GM18498 (cell line): Measurements from ENCODE around the gene ZNF304.
"Not testable (repeated sequence)": the region's sequence is repeated elsewhere in the genome, so short reads cannot be mapped to it uniquely, and the experiment has no call there.

Experiments used
- ATAC-seq: cut with Tn5 transposase; IDR thresholded peaks from one replicate; pipeline ENCODE4 v1.9.1; 2021; ENCODE audit warnings: mild to moderate bottlenecking, moderate library complexity; ENCODE audit not compliant: unreplicated experiment

Gene ZNF304

GRCh38 chr19:57359300-57359699, 8.2 kb downstream of the ZNF304 start:
- ATAC-seq, result no peak

- no peak for ATAC-seq
Observed at GRCh38 chr19:57362419-57362818, 11.3 kb downstream of the ZNF304 start.

GRCh38 chr19:57362997-57363687, 12.1 kb downstream of the ZNF304 start, which contains the start of the genes TRAPPC2B and ZNF547:
TRAPPC2B (plus strand) TSS chr19:57363551; CDS start chr19:57364834, 1,283 bp downstream.
ZNF547 (plus strand) TSS chr19:57363551; CDS start chr19:57368556, 5,005 bp downstream.
- ATAC-seq, result peak; percentile 95

GRCh38 chr19:57363688-57364181, 12.7 kb downstream of the ZNF304 start:
- ATAC-seq, result no peak

- ATAC-seq, result no peak
Observed at GRCh38 chr19:57366776-57367175, 15.7 kb downstream of the ZNF304 start.

- ATAC-seq, result no peak
Observed at GRCh38 chr19:57374179-57374578, 23.1 kb downstream of the ZNF304 start.

GRCh38 chr19:57374647-57375046, 23.6 kb downstream of the ZNF304 start:
- not testable (repeated sequence) for ATAC-seq

GRCh38 chr19:57376151-57376550, 25.1 kb downstream of the ZNF304 start:
- no peak for ATAC-seq

- no peak for ATAC-seq
Observed at GRCh38 chr19:57377498-57378146, 26.6 kb downstream of the ZNF304 start.

- no peak for ATAC-seq
Observed at GRCh38 chr19:57380923-57381322, 29.9 kb downstream of the ZNF304 start.

GRCh38 chr19:57382806-57383488, 31.9 kb downstream of the ZNF304 start:
- ATAC-seq, result no peak

GRCh38 chr19:57389194-57389729, 38.2 kb downstream of the ZNF304 start:
- ATAC-seq, result peak; percentile 4

GRCh38 chr19:57389730-57390598, 38.9 kb downstream of the ZNF304 start, which contains the start of gene ZNF548:
ZNF548 (plus strand) TSS chr19:57389854; CDS start chr19:57390100, 246 bp downstream.
- peak; percentile 98 for ATAC-seq

- no peak for ATAC-seq
Observed at GRCh38 chr19:57395710-57396109, 44.6 kb downstream of the ZNF304 start.

GRCh38 chr19:57398868-57399267, 47.8 kb downstream of the ZNF304 start:
- no peak for ATAC-seq

GRCh38 chr19:57403737-57404563, 52.9 kb downstream of the ZNF304 start:
- ATAC-seq, result no peak

GRCh38 chr19:57406516-57407123, 55.5 kb downstream of the ZNF304 start:
- no peak for ATAC-seq
